Uterus (tissue), 2 donors: ENCODE data around the gene GNG7.

Experiments
- POLR2A ChIP-seq, 2 donors: fragments of 450-650 bp; IDR thresholded peaks; one replicate each; pipeline ENCODE4 v1.6.1; 2016; ENCODE audit warnings: antibody characterized with exemption in 2 of 2, mild to moderate bottlenecking in 1 of 2, moderate library complexity in 1 of 2
- TF ChIP-seq, protein P1 (sequence below), 4 experiments: fragments of 200-600 bp in 2 of 4; fragments of 450-650 bp in 2 of 4; sonication (generic) in 2 of 4; IDR thresholded peaks; one replicate each; pipeline ENCODE4 v1.5.1; 2016 to 2019; ENCODE audit warnings: antibody characterized with exemption in 4 of 4, mild to moderate bottlenecking in 2 of 4, moderate library complexity in 1 of 4

DNA sequence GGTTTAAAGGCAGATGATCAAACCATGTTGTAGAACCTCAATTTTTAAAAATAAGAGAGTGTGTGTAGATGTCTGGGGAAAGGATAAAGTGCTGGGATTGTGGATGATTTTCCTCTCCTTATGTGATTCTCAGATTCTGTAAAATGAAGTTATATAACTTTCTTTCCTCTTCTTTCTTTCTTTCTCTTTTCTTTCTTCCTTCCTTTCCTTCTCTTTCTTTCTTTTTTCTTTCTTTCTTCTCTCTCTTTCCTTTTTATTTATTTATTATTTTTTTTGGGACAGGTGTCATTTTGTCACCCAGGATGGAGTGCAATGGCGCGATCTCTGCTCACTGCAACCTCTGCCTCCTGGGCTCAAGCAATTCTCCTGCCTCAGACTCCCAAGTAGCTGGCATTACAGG is 144.0 kb downstream of the GNG7 start:
- TF ChIP-seq, protein P1, sequence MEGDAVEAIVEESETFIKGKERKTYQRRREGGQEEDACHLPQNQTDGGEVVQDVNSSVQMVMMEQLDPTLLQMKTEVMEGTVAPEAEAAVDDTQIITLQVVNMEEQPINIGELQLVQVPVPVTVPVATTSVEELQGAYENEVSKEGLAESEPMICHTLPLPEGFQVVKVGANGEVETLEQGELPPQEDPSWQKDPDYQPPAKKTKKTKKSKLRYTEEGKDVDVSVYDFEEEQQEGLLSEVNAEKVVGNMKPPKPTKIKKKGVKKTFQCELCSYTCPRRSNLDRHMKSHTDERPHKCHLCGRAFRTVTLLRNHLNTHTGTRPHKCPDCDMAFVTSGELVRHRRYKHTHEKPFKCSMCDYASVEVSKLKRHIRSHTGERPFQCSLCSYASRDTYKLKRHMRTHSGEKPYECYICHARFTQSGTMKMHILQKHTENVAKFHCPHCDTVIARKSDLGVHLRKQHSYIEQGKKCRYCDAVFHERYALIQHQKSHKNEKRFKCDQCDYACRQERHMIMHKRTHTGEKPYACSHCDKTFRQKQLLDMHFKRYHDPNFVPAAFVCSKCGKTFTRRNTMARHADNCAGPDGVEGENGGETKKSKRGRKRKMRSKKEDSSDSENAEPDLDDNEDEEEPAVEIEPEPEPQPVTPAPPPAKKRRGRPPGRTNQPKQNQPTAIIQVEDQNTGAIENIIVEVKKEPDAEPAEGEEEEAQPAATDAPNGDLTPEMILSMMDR (IDR thresholded peaks at IDR 0.05) = no peak
- TF ChIP-seq POLR2A (IDR thresholded peaks at IDR 0.05) = no peak
